ENCODE data around the gene ARRB1. TPM values are rescaled to one million over a fixed set of nuclear protein-coding genes. Genes with fewer than 3 reads are reported as not detected.

Gene ARRB1
- total and polyA plus RNA-seq, 9 of the 15 experiments (the other 6 are each of a cell fraction or from before 2014, with no cell fraction given), result 6.6 to 45.4 (median 28.5) TPM

DNA sequence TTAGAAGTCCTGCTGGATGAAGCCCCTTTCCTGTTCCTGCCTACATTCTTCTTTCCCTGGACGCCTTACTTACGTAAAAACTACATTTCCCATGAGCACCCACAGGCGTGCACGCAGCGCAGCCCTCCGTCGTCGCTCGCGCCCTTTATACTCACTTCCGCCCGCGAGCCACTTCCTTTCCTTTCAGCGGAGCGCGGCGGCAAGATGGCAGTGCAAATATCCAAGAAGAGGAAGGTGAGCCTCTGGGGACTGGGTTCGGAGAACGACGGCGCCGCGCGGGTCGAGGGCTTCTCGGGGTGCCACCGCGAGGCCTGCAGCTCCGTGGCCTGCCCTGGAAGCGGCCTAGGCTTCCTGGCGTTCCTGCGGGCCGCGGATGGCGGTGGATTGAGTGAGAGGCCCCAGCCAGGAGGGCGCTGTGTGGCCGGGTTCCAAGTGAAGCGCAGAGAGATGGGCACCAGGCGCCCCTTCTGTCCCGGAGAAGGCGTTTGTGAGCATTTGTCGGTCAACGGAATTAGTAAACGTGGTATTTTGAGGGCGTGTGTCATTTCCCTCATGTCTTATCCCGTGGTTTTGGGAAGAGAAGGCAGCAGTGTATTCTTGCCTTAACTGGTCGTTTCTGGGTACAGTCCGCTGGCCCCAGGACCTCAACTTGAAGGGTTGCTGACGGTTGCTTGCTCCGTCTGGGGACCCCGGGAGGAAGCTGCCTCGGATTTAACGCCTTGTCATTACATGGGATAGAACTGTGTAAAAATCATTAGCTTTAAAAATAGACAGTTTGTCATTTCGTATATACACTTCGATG, 48.1 kb upstream of the ARRB1 start, which contains the start of gene RPS3 (continued):
- TF ChIP-seq ZNF3 (CRISPR knock-in tag; IDR thresholded peaks at IDR 0.05) (no peak), C11orf30 (IDR thresholded peaks at IDR 0.05; ENCODE audit: low read depth) (peak; percentile 78), CBX2 (IDR thresholded peaks at IDR 0.05; ENCODE audit: insufficient read depth, low read length, poor library complexity, severe bottlenecking) (no peak), ZNF175 (CRISPR knock-in tag; IDR thresholded peaks at IDR 0.05; ENCODE audit: low read depth) (no peak; the same call in 1 of the 2 replicates), MEF2A (IDR thresholded peaks at IDR 0.05; ENCODE audit: control insufficient read depth, low read depth, low read length) (no peak), EP400 (IDR thresholded peaks at IDR 0.05) (peak; percentile 99), ZNF444 (CRISPR knock-in tag; IDR thresholded peaks at IDR 0.05) (no peak), DMBX1 (CRISPR knock-in tag; IDR thresholded peaks at IDR 0.05; ENCODE audit: borderline replicate concordance) (peak; percentile 75), PHB2 (IDR thresholded peaks at IDR 0.05; ENCODE audit: low read depth) (no peak), POLR2A (conservative IDR thresholded peaks at IDR 0.05) (peak; percentile 99), DPF2 (IDR thresholded peaks at IDR 0.05) (peak; percentile 34; the same call in 1 of the 2 replicates), ZNF140 (CRISPR knock-in tag; IDR thresholded peaks at IDR 0.05) (no peak), TGIF2 (CRISPR knock-in tag; IDR thresholded peaks at IDR 0.05) (no peak; the same call in 1 of the 2 replicates), SRSF7 (optimal IDR thresholded peaks at IDR 0.05; ENCODE audit: low read depth, low read length) (no peak), ZZZ3 (IDR thresholded peaks at IDR 0.05) (peak; percentile 99), HNRNPLL (IDR thresholded peaks at IDR 0.05; ENCODE audit: low read depth, low read length, poor library complexity, severe bottlenecking) (peak; percentile 71), ZKSCAN1 (IDR thresholded peaks at IDR 0.05; ENCODE audit: low read depth, low read length) (0 out of 2 replicates have a peak, but pooled peaks have one; percentile 46), SRF (CRISPR knock-in tag; IDR thresholded peaks at IDR 0.05) (no peak), ETV1 (tag; conservative IDR thresholded peaks at IDR 0.05; ENCODE audit: low read depth) (peak; percentile 73), SMARCA4 (IDR thresholded peaks at IDR 0.05) (peak; percentile 36; the same call in 1 of the 2 replicates), ZNF212 (CRISPR knock-in tag; IDR thresholded peaks at IDR 0.05) (peak; percentile 57; the same call in 1 of the 2 replicates), HNRNPL (IDR thresholded peaks at IDR 0.05; ENCODE audit: low read depth, low read length) (peak; percentile 83; the same call in 1 of the 2 replicates), ZNF408 (CRISPR knock-in tag; IDR thresholded peaks at IDR 0.05; ENCODE audit: low read depth) (no peak), DIDO1 (tag; IDR thresholded peaks at IDR 0.05; ENCODE audit: low read depth) (peak; percentile 73; the same call in 1 of the 2 replicates), KDM1A (IDR thresholded peaks at IDR 0.05) (no peak)
- TF ChIP-seq, protein P1, sequence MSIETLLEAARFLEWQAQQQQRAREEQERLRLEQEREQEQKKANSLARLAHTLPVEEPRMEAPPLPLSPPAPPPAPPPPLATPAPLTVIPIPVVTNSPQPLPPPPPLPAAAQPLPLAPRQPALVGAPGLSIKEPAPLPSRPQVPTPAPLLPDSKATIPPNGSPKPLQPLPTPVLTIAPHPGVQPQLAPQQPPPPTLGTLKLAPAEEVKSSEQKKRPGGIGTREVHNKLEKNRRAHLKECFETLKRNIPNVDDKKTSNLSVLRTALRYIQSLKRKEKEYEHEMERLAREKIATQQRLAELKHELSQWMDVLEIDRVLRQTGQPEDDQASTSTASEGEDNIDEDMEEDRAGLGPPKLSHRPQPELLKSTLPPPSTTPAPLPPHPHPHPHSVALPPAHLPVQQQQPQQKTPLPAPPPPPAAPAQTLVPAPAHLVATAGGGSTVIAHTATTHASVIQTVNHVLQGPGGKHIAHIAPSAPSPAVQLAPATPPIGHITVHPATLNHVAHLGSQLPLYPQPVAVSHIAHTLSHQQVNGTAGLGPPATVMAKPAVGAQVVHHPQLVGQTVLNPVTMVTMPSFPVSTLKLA (conservative IDR thresholded peaks at IDR 0.05), result peak; percentile 85 to 89
- TF ChIP-seq, protein P2, sequence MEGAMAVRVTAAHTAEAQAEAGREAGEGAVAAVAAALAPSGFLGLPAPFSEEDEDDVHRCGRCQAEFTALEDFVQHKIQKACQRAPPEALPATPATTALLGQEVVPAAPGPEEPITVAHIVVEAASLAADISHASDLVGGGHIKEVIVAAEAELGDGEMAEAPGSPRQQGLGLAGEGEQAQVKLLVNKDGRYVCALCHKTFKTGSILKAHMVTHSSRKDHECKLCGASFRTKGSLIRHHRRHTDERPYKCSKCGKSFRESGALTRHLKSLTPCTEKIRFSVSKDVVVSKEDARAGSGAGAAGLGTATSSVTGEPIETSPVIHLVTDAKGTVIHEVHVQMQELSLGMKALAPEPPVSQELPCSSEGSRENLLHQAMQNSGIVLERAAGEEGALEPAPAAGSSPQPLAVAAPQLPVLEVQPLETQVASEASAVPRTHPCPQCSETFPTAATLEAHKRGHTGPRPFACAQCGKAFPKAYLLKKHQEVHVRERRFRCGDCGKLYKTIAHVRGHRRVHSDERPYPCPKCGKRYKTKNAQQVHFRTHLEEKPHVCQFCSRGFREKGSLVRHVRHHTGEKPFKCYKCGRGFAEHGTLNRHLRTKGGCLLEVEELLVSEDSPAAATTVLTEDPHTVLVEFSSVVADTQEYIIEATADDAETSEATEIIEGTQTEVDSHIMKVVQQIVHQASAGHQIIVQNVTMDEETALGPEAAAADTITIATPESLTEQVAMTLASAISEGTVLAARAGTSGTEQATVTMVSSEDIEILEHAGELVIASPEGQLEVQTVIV (CRISPR knock-in tag; IDR thresholded peaks at IDR 0.05; ENCODE audit: borderline replicate concordance), result no peak
